HepG2 (cell line): Measurements from ENCODE around the gene MSMP. TPM values are rescaled to one million over a fixed set of nuclear protein-coding genes. Genes with fewer than 3 reads are reported as not detected.
A peak's percentile ranks its signal among the peaks of the same experiment; 100 is the strongest.

Source experiments
- CEBPG ChIP-seq: IDR thresholded peaks from 2 replicates; pipeline ENCODE4 v1.6.1; 2016
- DR1 ChIP-seq: sonication (generic); formaldehyde crosslinking; IDR thresholded peaks from 2 replicates; pipeline ENCODE4 v1.8.0; 2021; ENCODE audit warnings: mild to moderate bottlenecking, missing genetic modification reagents, inconsistent platforms
- GLMP ChIP-seq: sonication (generic); formaldehyde crosslinking; IDR thresholded peaks from 2 replicates; pipeline ENCODE4 v1.9.0; 2021; ENCODE audit warnings: missing genetic modification reagents, mild to moderate bottlenecking, borderline replicate concordance
- HMG20A ChIP-seq: IDR thresholded peaks from 2 replicates; pipeline ENCODE4 v1.6.1; 2016; ENCODE audit warnings: borderline replicate concordance
- MEIS2 ChIP-seq: sonication (generic); formaldehyde crosslinking; IDR thresholded peaks from 2 replicates; pipeline ENCODE4 v1.9.0; 2021; ENCODE audit warnings: mild to moderate bottlenecking, missing genetic modification reagents
- NFAT5 ChIP-seq: sonication (generic); formaldehyde crosslinking; IDR thresholded peaks from 2 replicates; pipeline ENCODE4 v1.4.0; 2020; ENCODE audit warnings: missing genetic modification reagents
- NR2F1 ChIP-seq, 2 experiments: fragments of 450-650 bp in 1 of 2; formaldehyde crosslinking in 1 of 2; IDR thresholded peaks; 2 replicates each; pipeline versions ENCODE4 v1.5.0 to v1.6.1; 2016 to 2020; ENCODE audit warnings: mild to moderate bottlenecking in 1 of 2, missing compliant biosample characterization in 1 of 2, missing genetic modification reagents in 1 of 2, moderate library complexity in 1 of 2
- NR2F6 ChIP-seq, 2 experiments: IDR thresholded peaks; 2 replicates each; pipeline ENCODE4 v1.6.1; 2016; ENCODE audit warnings: antibody characterized with exemption in 1 of 2, mild to moderate bottlenecking in 1 of 2
- SMAD9 ChIP-seq: sonication (generic); formaldehyde crosslinking; IDR thresholded peaks from 2 replicates; pipeline ENCODE4 v1.5.1; 2020; ENCODE audit warnings: mild to moderate bottlenecking, missing genetic modification reagents
- SNRNP70 ChIP-seq: fragments of 200-400 bp; formaldehyde crosslinking; IDR thresholded peaks from 2 replicates; pipeline ENCODE4 v1.6.1; 2017; ENCODE audit warnings: mild to moderate bottlenecking, low read depth, low read length, moderate library complexity
- SRSF1 ChIP-seq: fragments of 200-400 bp; formaldehyde crosslinking; optimal IDR thresholded peaks from 2 replicates; pipeline ENCODE3; 2017; ENCODE audit warnings: mild to moderate bottlenecking, low read depth, low read length, moderate library complexity
- ZBTB1 ChIP-seq: sonication (generic); formaldehyde crosslinking; IDR thresholded peaks from 2 replicates; pipeline ENCODE4 v1.4.0; 2020; ENCODE audit warnings: missing genetic modification reagents, borderline replicate concordance
- ZBTB14 ChIP-seq: sonication (generic); formaldehyde crosslinking; IDR thresholded peaks from 2 replicates; pipeline ENCODE4 v1.4.0; 2020; ENCODE audit warnings: missing genetic modification reagents
- ZNF12 ChIP-seq: sonication (generic); formaldehyde crosslinking; IDR thresholded peaks from 2 replicates; pipeline ENCODE4 v1.5.0; 2020; ENCODE audit warnings: missing genetic modification reagents
- ZNF138 ChIP-seq: sonication (generic); formaldehyde crosslinking; IDR thresholded peaks from 2 replicates; pipeline ENCODE4 v1.5.0; 2020; ENCODE audit warnings: mild to moderate bottlenecking, low read depth, missing genetic modification reagents
- ZNF414 ChIP-seq: sonication (generic); formaldehyde crosslinking; IDR thresholded peaks from 2 replicates; pipeline ENCODE4 v1.5.0; 2020; ENCODE audit warnings: missing genetic modification reagents
- ZNF501 ChIP-seq: sonication (generic); formaldehyde crosslinking; IDR thresholded peaks from 2 replicates; pipeline ENCODE4 v1.5.1; 2020; ENCODE audit warnings: mild to moderate bottlenecking, moderate library complexity, missing genetic modification reagents
- ZNF543 ChIP-seq: sonication (generic); formaldehyde crosslinking; IDR thresholded peaks from 2 replicates; pipeline ENCODE4 v1.4.0; 2020; ENCODE audit warnings: mild to moderate bottlenecking, missing genetic modification reagents
- ZNF557 ChIP-seq: sonication (generic); formaldehyde crosslinking; IDR thresholded peaks from 2 replicates; pipeline ENCODE4 v1.4.0; 2020; ENCODE audit warnings: missing genetic modification reagents
- ZNF564 ChIP-seq: sonication (generic); formaldehyde crosslinking; IDR thresholded peaks from 2 replicates; pipeline ENCODE4 v1.8.1; 2023; ENCODE audit warnings: mild to moderate bottlenecking, missing genetic modification reagents
- ZSCAN25 ChIP-seq: sonication (generic); formaldehyde crosslinking; IDR thresholded peaks from 2 replicates; pipeline ENCODE4 v1.8.0; 2022; ENCODE audit warnings: mild to moderate bottlenecking, missing genetic modification reagents
- polyA plus RNA-seq, 8 experiments: library from polyadenylated mRNA; depleted of rRNA in 3 of 8; stranded (reverse) in 7 of 8; unstranded in 1 of 8; fragments of >200 nt; fragmentation: Illumina TruSeq in 4 of 8; extraction: Trizol in 4 of 8; gene quantifications; 2 replicates each; pipeline versions ENCODE4 v1.2.1 to v1.2.3, GENCODE V29; 2011 to 2016; ENCODE audit warnings: low read depth in 4 of 8, missing spikeins in 1 of 8, mixed read lengths in 1 of 8; ENCODE audit not compliant: insufficient read depth in 1 of 8
- total RNA-seq, 5 experiments: library from RNA; depleted of rRNA; stranded (reverse); fragments of >200 nt; fragmentation: Illumina TruSeq; extraction: Trizol; gene quantifications; 2 replicates each; pipeline ENCODE4 v1.2.3, GENCODE V29; 2016; ENCODE audit warnings: low read depth in 1 of 5

MSMP gene
- total and polyA plus RNA-seq, 2 of the 13 experiments (the other 11 are each of a cell fraction or from before 2014, with no cell fraction given): 0.24 to 0.46 TPM

GRCh38 chr9:35756275-35757225 lies 2.5 kb upstream of the MSMP start (continued):
- peak; percentile 51; the same call in 1 of the 2 replicates for TF ChIP-seq ZNF138
- peak; percentile 54; the same call in 1 of the 2 replicates for TF ChIP-seq NFAT5 (CRISPR knock-in tag)
- TF ChIP-seq HMG20A (CRISPR knock-in tag): no peak
- TF ChIP-seq ZNF557 (CRISPR knock-in tag): no peak; the same call in 1 of the 2 replicates
- TF ChIP-seq ZNF543 (CRISPR knock-in tag): no peak; the same call in 1 of the 2 replicates
- TF ChIP-seq ZBTB14 (CRISPR knock-in tag): 0 out of 2 replicates have a peak, but pooled peaks have one; percentile 34
- TF ChIP-seq CEBPG (CRISPR knock-in tag): no peak
- peak; percentile 72 for TF ChIP-seq ZNF501 (CRISPR knock-in tag)
- TF ChIP-seq ZBTB1 (CRISPR knock-in tag): no peak
- TF ChIP-seq ZNF12: no peak; the same call in 1 of the 2 replicates
- no peak for TF ChIP-seq DR1 (CRISPR knock-in tag)
- no peak for TF ChIP-seq NR2F1 (CRISPR knock-in tag; IDR thresholded peaks at IDR 0.05)
- TF ChIP-seq ZNF414 (CRISPR knock-in tag): peak; percentile 90
- TF ChIP-seq SMAD9 (CRISPR knock-in tag): peak; percentile 45; the same call in 1 of the 2 replicates
- no peak for TF ChIP-seq NR2F6 (IDR thresholded peaks at IDR 0.05)
- TF ChIP-seq NR2F6 (CRISPR knock-in tag; IDR thresholded peaks at IDR 0.05): peak; percentile 49
- no peak; the same call in 1 of the 2 replicates for TF ChIP-seq ZSCAN25
- TF ChIP-seq SRSF1: peak; percentile 62
- TF ChIP-seq SNRNP70: no peak
- TF ChIP-seq GLMP (CRISPR knock-in tag): no peak
- peak; percentile 74 for TF ChIP-seq MEIS2
- TF ChIP-seq ZNF564 (CRISPR knock-in tag): peak; percentile 48; the same call in 1 of the 2 replicates
